ENCODE data around the gene KIF26B.

KIF26B gene

GRCh38 chr1:245160741-245161400 is 6.1 kb downstream of the KIF26B start:
- DNase-seq (ENCODE audit: insufficient read length, low spot score) (no peak), FAIRE-seq (no peak)
- no peak for TF ChIP-seq POU2F2 (IDR thresholded peaks at IDR 0.05; ENCODE audit: low read depth, low read length)
- TF ChIP-seq POLR2A (IDR thresholded peaks at IDR 0.05; ENCODE audit: low read depth, low read length), result no peak
- no peak for TF ChIP-seq TAF1 (IDR thresholded peaks at IDR 0.05; ENCODE audit: low read depth, low read length)
- TF ChIP-seq PAX5 (IDR thresholded peaks at IDR 0.05; ENCODE audit: insufficient read depth, low read length, severe bottlenecking), result no peak
- TF ChIP-seq SPI1 (IDR thresholded peaks at IDR 0.05; ENCODE audit: low read depth, low read length), result no peak
- no peak for TF ChIP-seq POLR2AphosphoS5 (IDR thresholded peaks at IDR 0.05; ENCODE audit: low read depth, low read length)

GRCh38 chr1:245161866-245162265 is 7.1 kb downstream of the KIF26B start:
- no peak for FAIRE-seq
- no peak for TF ChIP-seq SPI1 (IDR thresholded peaks at IDR 0.05; ENCODE audit: low read depth, low read length)
- no peak for TF ChIP-seq PAX5 (IDR thresholded peaks at IDR 0.05; ENCODE audit: insufficient read depth, low read length, severe bottlenecking)
- TF ChIP-seq POLR2AphosphoS5 (IDR thresholded peaks at IDR 0.05; ENCODE audit: low read depth, low read length), result no peak
- TF ChIP-seq TAF1 (IDR thresholded peaks at IDR 0.05; ENCODE audit: low read depth, low read length), result no peak
- TF ChIP-seq POLR2A (IDR thresholded peaks at IDR 0.05; ENCODE audit: low read depth, low read length), result no peak
- TF ChIP-seq POU2F2 (IDR thresholded peaks at IDR 0.05; ENCODE audit: low read depth, low read length), result no peak
- DNase-seq (ENCODE audit: insufficient read length, low spot score), result no peak

DNA sequence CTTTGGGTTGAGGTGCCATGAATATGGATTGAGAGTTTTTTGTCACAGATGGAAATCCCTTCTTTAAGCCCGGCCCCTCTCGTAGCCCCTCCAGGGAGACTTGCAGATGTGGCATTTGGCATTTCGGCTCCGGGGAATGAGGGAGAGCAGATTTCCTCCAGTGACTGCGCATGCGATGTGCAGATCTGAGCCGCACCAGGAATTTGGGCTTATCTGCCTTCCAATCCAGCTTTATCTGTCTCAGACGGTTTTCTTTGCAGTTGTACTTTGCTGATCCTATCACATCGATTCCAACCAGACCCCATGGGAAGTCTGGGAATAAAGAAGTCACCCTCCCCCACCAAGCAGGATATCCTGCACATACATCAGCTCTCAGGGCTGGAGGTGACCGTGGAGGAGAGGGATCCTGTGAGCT is 11.7 kb downstream of the KIF26B start:
- TF ChIP-seq TAF1 (IDR thresholded peaks at IDR 0.05; ENCODE audit: low read depth, low read length) (no peak), POLR2AphosphoS5 (IDR thresholded peaks at IDR 0.05; ENCODE audit: low read depth, low read length) (no peak), POU2F2 (IDR thresholded peaks at IDR 0.05; ENCODE audit: low read depth, low read length) (no peak), POLR2A (IDR thresholded peaks at IDR 0.05; ENCODE audit: low read depth, low read length) (no peak), PAX5 (IDR thresholded peaks at IDR 0.05; ENCODE audit: insufficient read depth, low read length, severe bottlenecking) (no peak), SPI1 (IDR thresholded peaks at IDR 0.05; ENCODE audit: low read depth, low read length) (no peak)
- DNase-seq (ENCODE audit: insufficient read length, low spot score), result no peak
- FAIRE-seq, result no peak

- TF ChIP-seq PAX5 (IDR thresholded peaks at IDR 0.05; ENCODE audit: insufficient read depth, low read length, severe bottlenecking) (no peak), POLR2AphosphoS5 (IDR thresholded peaks at IDR 0.05; ENCODE audit: low read depth, low read length) (no peak), POLR2A (IDR thresholded peaks at IDR 0.05; ENCODE audit: low read depth, low read length) (no peak), SPI1 (IDR thresholded peaks at IDR 0.05; ENCODE audit: low read depth, low read length) (no peak), POU2F2 (IDR thresholded peaks at IDR 0.05; ENCODE audit: low read depth, low read length) (no peak), TAF1 (IDR thresholded peaks at IDR 0.05; ENCODE audit: low read depth, low read length) (no peak)
- DNase-seq (ENCODE audit: insufficient read length, low spot score), result no peak
- no peak for FAIRE-seq
Observed at GRCh38 chr1:245168086-245168485, 13.3 kb downstream of the KIF26B start.

- TF ChIP-seq POLR2A (IDR thresholded peaks at IDR 0.05; ENCODE audit: low read depth, low read length) (no peak), POLR2AphosphoS5 (IDR thresholded peaks at IDR 0.05; ENCODE audit: low read depth, low read length) (no peak), SPI1 (IDR thresholded peaks at IDR 0.05; ENCODE audit: low read depth, low read length) (no peak), POU2F2 (IDR thresholded peaks at IDR 0.05; ENCODE audit: low read depth, low read length) (no peak), PAX5 (IDR thresholded peaks at IDR 0.05; ENCODE audit: insufficient read depth, low read length, severe bottlenecking) (no peak), TAF1 (IDR thresholded peaks at IDR 0.05; ENCODE audit: low read depth, low read length) (no peak)
- DNase-seq (ENCODE audit: insufficient read length, low spot score), result no peak
- FAIRE-seq, result no peak
Observed at GRCh38 chr1:245168906-245169305, 14.1 kb downstream of the KIF26B start.

DNA sequence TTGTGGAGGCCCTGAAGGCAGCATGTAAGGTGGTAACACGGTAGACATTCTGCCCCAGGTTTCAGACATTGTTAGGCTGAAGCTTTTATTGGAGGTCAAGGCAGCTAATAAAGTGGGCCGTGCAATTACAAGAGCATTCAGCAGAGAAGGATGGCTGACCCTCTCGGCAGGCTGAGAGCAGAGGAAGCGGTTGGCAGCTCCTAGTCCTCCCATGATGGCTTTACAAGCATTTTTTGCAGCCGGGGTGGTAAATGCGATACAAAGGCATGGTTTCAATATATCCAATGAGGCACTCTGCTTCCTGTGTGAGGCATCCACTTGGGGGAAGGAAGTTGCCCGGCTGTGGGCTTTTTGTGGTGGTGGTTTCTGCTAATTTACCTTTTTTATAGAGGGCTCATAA is 14.6 kb downstream of the KIF26B start:
- no peak for TF ChIP-seq SPI1 (IDR thresholded peaks at IDR 0.05; ENCODE audit: low read depth, low read length)
- no peak for TF ChIP-seq POLR2AphosphoS5 (IDR thresholded peaks at IDR 0.05; ENCODE audit: low read depth, low read length)
- no peak for TF ChIP-seq POLR2A (IDR thresholded peaks at IDR 0.05; ENCODE audit: low read depth, low read length)
- no peak for TF ChIP-seq PAX5 (IDR thresholded peaks at IDR 0.05; ENCODE audit: insufficient read depth, low read length, severe bottlenecking)
- TF ChIP-seq POU2F2 (IDR thresholded peaks at IDR 0.05; ENCODE audit: low read depth, low read length), result no peak
- TF ChIP-seq TAF1 (IDR thresholded peaks at IDR 0.05; ENCODE audit: low read depth, low read length), result no peak
- no peak for FAIRE-seq

GRCh38 chr1:245172026-245172425 is 17.2 kb downstream of the KIF26B start:
- FAIRE-seq (no peak), DNase-seq (ENCODE audit: insufficient read length, low spot score) (no peak)
- TF ChIP-seq POU2F2 (IDR thresholded peaks at IDR 0.05; ENCODE audit: low read depth, low read length) (no peak), TAF1 (IDR thresholded peaks at IDR 0.05; ENCODE audit: low read depth, low read length) (no peak), POLR2A (IDR thresholded peaks at IDR 0.05; ENCODE audit: low read depth, low read length) (no peak), SPI1 (IDR thresholded peaks at IDR 0.05; ENCODE audit: low read depth, low read length) (no peak), PAX5 (IDR thresholded peaks at IDR 0.05; ENCODE audit: insufficient read depth, low read length, severe bottlenecking) (no peak), POLR2AphosphoS5 (IDR thresholded peaks at IDR 0.05; ENCODE audit: low read depth, low read length) (no peak)

More for the DNA sequence above, 14.6 kb downstream of the KIF26B start:
- no peak for DNase-seq (ENCODE audit: insufficient read length, low spot score)

DNA sequence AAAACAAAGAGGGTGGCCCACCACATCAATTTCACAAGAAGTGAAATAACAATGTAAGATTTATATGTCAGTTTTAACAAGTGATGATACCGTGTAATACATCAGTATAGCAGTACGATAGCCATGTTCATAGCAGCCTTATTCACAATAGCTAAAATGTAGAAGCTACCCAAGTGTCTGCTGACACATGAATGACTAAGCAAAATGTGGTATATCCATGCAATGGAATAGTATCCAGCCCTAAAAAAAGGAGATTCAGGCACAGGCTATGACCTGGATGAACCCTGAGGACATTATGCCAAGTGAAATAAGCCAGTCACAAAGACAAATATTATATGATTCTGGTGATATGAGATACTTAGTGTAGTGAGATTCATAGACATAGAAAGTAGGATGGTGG is 18.0 kb downstream of the KIF26B start:
- FAIRE-seq (no peak), DNase-seq (ENCODE audit: insufficient read length, low spot score) (no peak)
- no peak for TF ChIP-seq SPI1 (IDR thresholded peaks at IDR 0.05; ENCODE audit: low read depth, low read length)
- no peak for TF ChIP-seq POU2F2 (IDR thresholded peaks at IDR 0.05; ENCODE audit: low read depth, low read length)
- no peak for TF ChIP-seq PAX5 (IDR thresholded peaks at IDR 0.05; ENCODE audit: insufficient read depth, low read length, severe bottlenecking)
- no peak for TF ChIP-seq POLR2A (IDR thresholded peaks at IDR 0.05; ENCODE audit: low read depth, low read length)
- TF ChIP-seq POLR2AphosphoS5 (IDR thresholded peaks at IDR 0.05; ENCODE audit: low read depth, low read length), result no peak
- TF ChIP-seq TAF1 (IDR thresholded peaks at IDR 0.05; ENCODE audit: low read depth, low read length), result no peak

- TF ChIP-seq TAF1 (IDR thresholded peaks at IDR 0.05; ENCODE audit: low read depth, low read length) (no peak), POLR2A (IDR thresholded peaks at IDR 0.05; ENCODE audit: low read depth, low read length) (no peak)
- DNase-seq (ENCODE audit: insufficient read length, low spot score) (no peak), FAIRE-seq (no peak)
Observed at GRCh38 chr1:245173446-245174211, 18.8 kb downstream of the KIF26B start.
